Ishikawa (cell line): ENCODE results near the gene TTF1.

Experiments used
- CREB1 ChIP-seq: IDR thresholded peaks from 2 replicates; pipeline ENCODE4 v1.6.1; 2012; ENCODE audit warnings: low read depth
- EP300 ChIP-seq: IDR thresholded peaks from 2 replicates; pipeline ENCODE4 v1.6.1; 2012; ENCODE audit warnings: borderline replicate concordance
- FOXM1 ChIP-seq: IDR thresholded peaks from 2 replicates; pipeline ENCODE4 v1.6.1; 2012; ENCODE audit warnings: low read depth, borderline replicate concordance
- RAD21 ChIP-seq: IDR thresholded peaks from 2 replicates; pipeline ENCODE4 v1.6.1; 2012; ENCODE audit warnings: low read depth
- TAF1 ChIP-seq: IDR thresholded peaks from 2 replicates; pipeline ENCODE4 v1.6.1; 2012; ENCODE audit warnings: low read depth, mild to moderate bottlenecking
- YY1 ChIP-seq: IDR thresholded peaks from 2 replicates; pipeline ENCODE4 v1.6.1; 2012; ENCODE audit warnings: low read depth
- TF ChIP-seq, protein P1 (sequence below): IDR thresholded peaks from 2 replicates; pipeline ENCODE4 v1.6.1; 2012
- TF ChIP-seq, protein P2 (sequence below): IDR thresholded peaks from 2 replicates; pipeline ENCODE4 v1.6.1; 2012; ENCODE audit warnings: low read depth, mild to moderate bottlenecking

DNA sequence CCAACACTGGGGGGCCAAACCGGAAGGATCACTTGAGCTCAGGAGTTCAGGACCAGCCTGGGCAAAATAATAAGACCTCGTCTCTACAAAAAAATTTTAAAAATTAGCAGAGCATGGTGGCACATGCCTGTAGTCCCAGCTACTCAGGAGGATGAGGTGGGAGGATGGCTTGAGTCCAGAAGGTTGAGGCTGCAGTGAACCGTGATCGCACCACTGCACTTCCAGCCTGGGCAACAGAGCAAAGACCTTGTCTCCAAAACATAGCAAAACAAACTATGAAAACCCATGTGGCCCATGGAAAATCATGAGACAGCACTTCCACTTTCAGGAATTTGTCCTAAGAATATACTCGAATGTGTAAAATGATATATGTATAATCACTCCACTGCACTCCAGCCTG, 58.0 kb downstream of the TTF1 start:
- TF ChIP-seq TAF1 (no peak), EP300 (no peak), CREB1 (no peak), RAD21 (no peak), YY1 (no peak), FOXM1 (no peak)
- TF ChIP-seq, protein P1, sequence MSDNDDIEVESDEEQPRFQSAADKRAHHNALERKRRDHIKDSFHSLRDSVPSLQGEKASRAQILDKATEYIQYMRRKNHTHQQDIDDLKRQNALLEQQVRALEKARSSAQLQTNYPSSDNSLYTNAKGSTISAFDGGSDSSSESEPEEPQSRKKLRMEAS, result no peak
- TF ChIP-seq, protein P2, sequence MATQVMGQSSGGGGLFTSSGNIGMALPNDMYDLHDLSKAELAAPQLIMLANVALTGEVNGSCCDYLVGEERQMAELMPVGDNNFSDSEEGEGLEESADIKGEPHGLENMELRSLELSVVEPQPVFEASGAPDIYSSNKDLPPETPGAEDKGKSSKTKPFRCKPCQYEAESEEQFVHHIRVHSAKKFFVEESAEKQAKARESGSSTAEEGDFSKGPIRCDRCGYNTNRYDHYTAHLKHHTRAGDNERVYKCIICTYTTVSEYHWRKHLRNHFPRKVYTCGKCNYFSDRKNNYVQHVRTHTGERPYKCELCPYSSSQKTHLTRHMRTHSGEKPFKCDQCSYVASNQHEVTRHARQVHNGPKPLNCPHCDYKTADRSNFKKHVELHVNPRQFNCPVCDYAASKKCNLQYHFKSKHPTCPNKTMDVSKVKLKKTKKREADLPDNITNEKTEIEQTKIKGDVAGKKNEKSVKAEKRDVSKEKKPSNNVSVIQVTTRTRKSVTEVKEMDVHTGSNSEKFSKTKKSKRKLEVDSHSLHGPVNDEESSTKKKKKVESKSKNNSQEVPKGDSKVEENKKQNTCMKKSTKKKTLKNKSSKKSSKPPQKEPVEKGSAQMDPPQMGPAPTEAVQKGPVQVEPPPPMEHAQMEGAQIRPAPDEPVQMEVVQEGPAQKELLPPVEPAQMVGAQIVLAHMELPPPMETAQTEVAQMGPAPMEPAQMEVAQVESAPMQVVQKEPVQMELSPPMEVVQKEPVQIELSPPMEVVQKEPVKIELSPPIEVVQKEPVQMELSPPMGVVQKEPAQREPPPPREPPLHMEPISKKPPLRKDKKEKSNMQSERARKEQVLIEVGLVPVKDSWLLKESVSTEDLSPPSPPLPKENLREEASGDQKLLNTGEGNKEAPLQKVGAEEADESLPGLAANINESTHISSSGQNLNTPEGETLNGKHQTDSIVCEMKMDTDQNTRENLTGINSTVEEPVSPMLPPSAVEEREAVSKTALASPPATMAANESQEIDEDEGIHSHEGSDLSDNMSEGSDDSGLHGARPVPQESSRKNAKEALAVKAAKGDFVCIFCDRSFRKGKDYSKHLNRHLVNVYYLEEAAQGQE, result no peak
